HG03175 (cell line): ENCODE results near the gene LSM10.

Experiments used
- ATAC-seq: cut with Tn5 transposase; IDR thresholded peaks from one replicate; pipeline ENCODE4 v1.9.1; 2021; ENCODE audit warnings: mild to moderate bottlenecking, moderate library complexity; ENCODE audit not compliant: unreplicated experiment

LSM10 gene

DNA sequence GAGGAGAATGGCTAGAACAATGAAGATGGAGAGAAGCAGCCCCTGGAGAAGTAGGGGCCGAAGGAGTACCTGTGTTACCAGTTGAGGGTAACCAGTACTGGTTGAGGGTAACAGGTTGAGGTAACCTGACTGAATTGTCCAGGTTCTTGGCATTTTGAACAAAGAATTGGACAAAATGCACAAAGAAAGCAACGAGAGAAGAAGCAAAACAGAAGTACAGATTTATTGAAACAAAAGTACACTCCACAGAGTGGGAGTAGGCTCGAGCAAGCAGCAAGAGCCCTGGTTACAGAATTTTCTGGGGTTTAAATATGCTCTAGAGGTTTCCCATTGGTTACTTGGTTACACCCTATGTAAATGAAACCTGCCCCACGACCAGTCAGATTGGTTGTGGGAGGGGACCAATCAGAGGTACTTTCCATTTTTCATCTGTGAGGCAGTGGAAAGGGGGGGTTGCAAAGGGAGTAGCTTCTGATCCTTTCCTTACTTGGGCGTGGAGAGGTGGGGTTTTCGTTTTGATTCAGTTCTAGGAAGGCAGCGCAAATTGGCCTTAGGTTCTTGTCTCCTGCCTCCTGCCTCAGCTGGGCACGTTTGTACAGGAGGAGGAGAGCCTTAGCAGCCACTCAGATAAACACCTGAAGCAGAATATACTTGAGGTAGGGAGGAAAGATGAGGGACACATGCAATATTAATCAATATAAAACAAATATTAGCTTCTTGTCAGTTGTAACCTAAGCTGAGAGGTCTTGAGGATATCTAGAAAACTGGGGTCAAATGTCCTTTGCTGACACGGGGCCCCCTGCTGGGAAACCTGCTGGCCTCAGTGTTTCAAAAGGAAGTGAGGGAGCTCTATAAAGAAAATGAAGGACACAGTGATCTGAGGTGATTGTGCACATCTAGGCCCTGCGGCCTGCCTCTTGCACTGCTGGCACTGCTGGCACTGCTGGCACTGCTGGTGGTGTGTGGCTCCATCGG is 14.3 kb upstream of the LSM10 start:
- no peak for ATAC-seq

DNA sequence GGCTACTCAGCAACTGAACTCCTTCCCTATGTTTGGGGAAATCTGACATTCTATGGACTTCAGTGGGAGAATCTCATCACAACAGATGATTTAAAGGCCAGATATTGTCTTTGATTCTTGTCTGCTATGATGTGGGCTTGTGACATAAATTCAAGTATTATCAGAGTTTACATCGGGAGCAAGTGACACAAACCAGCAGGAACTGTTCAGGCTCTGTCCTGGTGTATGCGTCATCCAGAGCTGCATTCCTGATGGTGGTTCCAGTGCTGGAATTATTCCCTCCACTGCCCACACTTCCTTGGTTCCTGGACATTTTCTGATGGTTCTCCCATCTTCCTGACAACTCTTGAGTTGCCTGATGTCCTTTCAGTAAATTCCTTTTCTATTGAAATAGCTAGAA is 10.8 kb upstream of the LSM10 start:
- ATAC-seq = no peak

- ATAC-seq = no peak
Measured at GRCh38 chr1:36406440-36406839, 8.7 kb upstream of the LSM10 start.

- no peak for ATAC-seq
Measured at GRCh38 chr1:36402504-36402890, 4.8 kb upstream of the LSM10 start.

- no peak for ATAC-seq
Measured at GRCh38 chr1:36401602-36402503, 4.1 kb upstream of the LSM10 start.

- ATAC-seq = no peak
Measured at GRCh38 chr1:36400825-36401601, 3.3 kb upstream of the LSM10 start.

DNA sequence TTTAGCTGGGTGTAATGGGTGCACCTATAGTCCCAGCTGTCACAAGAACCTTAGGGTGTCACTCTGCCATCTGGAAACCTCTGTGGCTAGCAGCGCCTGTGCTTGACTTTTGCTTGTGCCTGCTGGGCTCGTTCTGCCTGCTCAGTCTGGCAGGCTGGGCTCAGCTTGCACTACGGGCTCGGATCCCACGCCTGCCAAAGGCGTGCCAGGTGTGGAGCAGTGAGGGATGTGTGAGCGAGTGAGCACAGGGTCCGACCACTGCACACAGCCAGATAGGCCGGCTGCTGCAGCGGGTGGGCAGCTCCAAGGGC is 2.8 kb upstream of the LSM10 start:
- no peak for ATAC-seq

DNA sequence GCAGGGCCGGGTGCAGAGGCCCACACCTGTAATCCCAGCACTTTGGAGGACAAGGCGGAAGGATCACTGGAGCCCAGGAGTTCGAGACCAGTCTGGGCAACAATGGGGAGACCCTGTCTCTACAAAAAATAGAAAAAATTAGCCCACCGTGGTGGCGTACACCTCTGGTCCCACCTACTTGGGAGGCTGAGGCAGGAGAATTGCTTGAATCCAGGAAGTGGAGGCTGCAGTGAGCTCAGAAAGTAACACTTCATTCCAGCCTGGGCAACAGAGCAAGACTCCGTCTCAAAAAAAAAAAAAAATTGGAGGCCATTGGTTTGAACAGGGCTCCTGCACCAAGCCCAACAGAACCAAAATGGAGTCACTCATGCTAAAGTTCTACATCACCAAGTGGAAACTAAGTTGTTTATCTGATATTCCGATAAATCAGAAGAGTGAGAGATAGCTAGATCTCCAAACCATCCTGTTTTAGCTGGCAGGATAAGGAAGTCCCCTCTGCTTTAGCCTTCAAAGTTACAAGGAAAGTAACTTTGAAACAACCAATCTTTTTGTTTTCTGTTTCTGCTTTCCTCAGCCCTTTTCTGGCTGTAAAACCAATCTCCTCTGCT is 766 bp upstream of the LSM10 start:
- no peak for ATAC-seq

- peak; percentile 29 for ATAC-seq
Measured at GRCh38 chr1:36397083-36397377, 678 bp downstream of the LSM10 start.

GRCh38 chr1:36396359-36396758 is 1.3 kb downstream of the LSM10 start:
- no peak for ATAC-seq

DNA sequence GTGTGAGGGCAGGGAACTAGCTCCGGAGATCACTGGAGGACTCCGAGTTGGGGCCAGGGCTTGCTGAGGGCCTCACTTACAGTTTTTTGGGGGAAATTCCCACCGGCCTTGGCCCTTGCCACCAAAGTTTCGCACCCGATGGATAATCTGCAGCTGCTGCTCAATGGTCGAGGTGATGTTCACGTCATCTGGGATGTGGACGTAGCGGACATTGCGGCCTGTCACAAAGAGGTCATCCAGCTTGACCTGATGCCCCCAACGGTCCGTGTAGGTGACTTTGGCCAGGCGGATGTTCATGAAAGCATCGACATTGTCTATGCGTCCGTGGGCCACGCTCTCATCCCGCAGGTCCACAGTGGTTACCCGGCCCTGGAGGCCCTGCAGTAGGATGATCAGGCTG is 4.0 kb downstream of the LSM10 start:
- no peak for ATAC-seq

GRCh38 chr1:36392836-36393235 is 4.9 kb downstream of the LSM10 start:
- no peak for ATAC-seq

DNA sequence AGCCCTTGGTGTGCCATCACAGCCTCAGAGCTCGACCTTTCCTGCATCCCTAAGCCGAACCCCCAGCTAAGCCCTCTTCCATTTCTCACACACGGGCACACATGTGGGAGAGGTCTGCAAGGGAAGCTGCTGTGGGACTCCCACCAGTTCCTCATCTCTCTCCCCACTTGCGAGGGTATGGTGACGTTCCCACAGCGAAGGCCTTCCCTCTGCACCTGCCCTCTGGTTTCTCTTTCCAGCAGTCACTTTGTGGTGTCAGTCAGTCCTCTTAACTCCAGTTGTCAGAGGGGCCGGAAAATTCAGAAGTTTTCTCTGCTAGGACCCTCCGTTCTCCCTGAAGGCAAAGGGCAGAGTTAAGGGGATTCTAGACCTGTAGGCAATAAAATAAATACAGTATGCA is 6.4 kb downstream of the LSM10 start:
- ATAC-seq = no peak

DNA sequence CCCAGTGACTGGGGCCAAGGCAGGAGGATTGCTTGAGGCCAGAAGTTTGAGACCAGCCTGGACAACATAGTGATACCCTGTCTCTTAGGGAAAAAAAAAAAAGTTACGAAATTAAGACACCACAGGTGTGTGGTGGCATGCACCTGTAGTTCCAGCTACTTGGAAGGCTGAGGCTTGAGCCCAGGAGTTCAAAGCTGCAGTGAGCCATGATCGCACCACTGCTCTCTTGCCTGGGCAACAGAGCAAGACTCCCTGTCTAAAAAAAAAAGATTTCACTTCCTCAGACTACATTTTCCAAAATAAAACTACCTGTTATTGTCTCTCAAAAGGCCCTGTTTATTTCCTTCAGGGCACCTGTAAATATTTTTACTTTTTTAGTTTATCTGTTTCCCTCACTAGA is 7.3 kb downstream of the LSM10 start:
- ATAC-seq = no peak

DNA sequence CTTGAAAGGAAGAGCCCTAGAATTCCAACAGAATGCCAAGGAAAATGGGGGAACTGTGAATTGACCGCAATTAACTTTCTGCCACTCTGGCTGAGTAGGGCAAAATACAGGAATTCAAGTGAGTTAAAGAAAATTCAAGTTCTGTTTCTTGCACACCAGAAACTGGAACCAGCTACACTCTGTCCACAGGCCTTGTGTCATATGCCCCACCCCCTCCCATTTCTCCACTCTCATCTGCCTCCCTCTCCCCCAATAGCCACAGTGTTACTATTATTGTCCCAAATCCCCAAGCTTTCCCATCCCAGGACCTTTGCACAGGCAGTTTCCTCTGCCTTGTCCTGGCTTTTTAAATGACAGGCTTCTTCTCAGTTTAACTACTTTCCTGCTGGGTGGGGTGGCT is 7.7 kb downstream of the LSM10 start:
- no peak for ATAC-seq

DNA sequence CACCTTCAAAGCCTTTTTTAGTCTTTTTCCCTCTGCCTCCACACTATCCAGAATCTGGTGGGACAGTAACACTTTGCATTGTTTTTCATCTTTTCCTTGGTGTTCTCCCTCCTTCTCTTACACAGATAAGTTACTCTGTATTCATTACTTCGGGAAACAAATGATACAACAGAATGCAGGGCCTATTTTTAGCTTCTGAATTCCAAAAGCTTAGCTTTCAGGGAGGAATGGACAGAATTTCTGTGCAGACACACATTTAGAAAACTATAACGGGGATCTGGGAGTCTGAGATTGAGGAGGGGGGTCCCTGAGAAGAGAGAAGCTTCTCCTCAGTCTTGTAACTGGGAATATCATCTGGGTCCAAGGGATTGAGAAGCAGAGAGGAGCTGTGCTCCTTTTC is 8.4 kb downstream of the LSM10 start:
- no peak for ATAC-seq

DNA sequence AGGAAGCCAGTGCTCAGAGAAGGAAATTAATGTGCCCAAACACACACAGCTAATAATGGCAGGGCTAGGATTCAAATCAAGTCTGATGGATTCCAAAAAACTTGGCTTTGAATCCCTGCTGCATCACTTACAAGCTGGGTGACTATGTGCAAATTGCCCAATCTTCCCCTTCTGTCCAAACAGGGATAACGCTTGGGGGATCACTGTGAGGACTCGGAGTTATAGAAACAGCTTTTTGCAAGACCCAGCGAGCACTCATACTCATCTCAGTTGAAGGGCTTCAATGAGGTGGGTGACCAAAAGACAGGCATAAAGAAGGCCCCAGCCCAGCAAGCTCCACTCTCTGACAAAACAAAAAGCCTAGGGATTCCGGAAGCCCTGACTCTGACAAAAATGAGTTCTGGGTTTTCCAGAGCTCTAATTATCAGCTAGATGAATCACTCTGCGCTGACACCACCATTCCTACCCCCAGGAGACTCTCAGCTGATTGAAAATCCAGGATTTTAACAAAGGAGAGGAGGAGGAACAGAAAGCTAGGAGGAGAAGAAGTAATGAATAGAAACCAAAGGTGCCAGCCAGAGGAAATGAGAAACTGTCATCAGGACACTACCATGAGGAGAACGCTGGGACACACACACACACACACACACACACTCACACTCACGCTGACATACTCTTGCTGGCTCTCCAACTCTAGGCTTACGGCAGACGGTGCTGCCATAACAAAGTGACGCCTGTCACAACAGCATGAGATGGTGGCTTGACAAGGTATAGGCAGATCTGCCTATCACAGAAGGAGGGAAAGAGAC is 10.4 kb downstream of the LSM10 start:
- ATAC-seq = no peak

GRCh38 chr1:36386265-36387140 is 11.2 kb downstream of the LSM10 start:
- peak; percentile 54 for ATAC-seq
